Bone marrow (tissue), 2 donors: ENCODE results near the gene GOLGA6L24.
"Not testable (repeated sequence)": the region's sequence is repeated elsewhere in the genome, so short reads cannot be mapped to it uniquely, and the experiment has no call there.

Experiments
- DNase-seq, 2 donors: peaks; one replicate each; lab custom pipeline; 2025; lab: John Stamatoyannopoulos, UW

GOLGA6L24 gene

GRCh38 chr15:28357984-28358383, at the start of gene GOLGA6L24:
Gene GOLGA6L24 (minus strand): TSS chr15:28358084. CDS start chr15:28358023, 61 bp downstream.
- DNase-seq: not testable (repeated sequence)

GRCh38 chr15:28402774-28403435, 45.0 kb upstream of the GOLGA6L24 start:
- not testable (repeated sequence) for DNase-seq

GRCh38 chr15:28396022-28396421, 38.1 kb upstream of the GOLGA6L24 start:
- DNase-seq: not testable (repeated sequence)

GRCh38 chr15:28380053-28380452, 22.2 kb upstream of the GOLGA6L24 start:
- not testable (repeated sequence) for DNase-seq

- DNase-seq: not testable (repeated sequence)
Measured at GRCh38 chr15:28378364-28378763, 20.5 kb upstream of the GOLGA6L24 start, which contains the start of gene GOLGA8F. Gene GOLGA8F (plus strand): TSS chr15:28378664. CDS start chr15:28378762, 98 bp downstream.

GRCh38 chr15:28365502-28365901, 7.6 kb upstream of the GOLGA6L24 start:
- DNase-seq: not testable (repeated sequence)

GRCh38 chr15:28322129-28322588, 35.7 kb downstream of the GOLGA6L24 start, which contains the start of gene HERC2:
Gene HERC2 (minus strand): TSS chr15:28322179. CDS start chr15:28321433, 746 bp downstream.
- DNase-seq: not testable (repeated sequence)

GRCh38 chr15:28321358-28322078, 36.4 kb downstream of the GOLGA6L24 start:
- not testable (repeated sequence) for DNase-seq

GRCh38 chr15:28319725-28320124, 38.2 kb downstream of the GOLGA6L24 start:
- not testable (repeated sequence) for DNase-seq

GRCh38 chr15:28318828-28319227, 39.1 kb downstream of the GOLGA6L24 start:
- not testable (repeated sequence) for DNase-seq

- DNase-seq: not testable (repeated sequence)
Measured at GRCh38 chr15:28318122-28318521, 39.8 kb downstream of the GOLGA6L24 start.

- DNase-seq: not testable (repeated sequence)
Measured at GRCh38 chr15:28316958-28317357, 40.9 kb downstream of the GOLGA6L24 start.

GRCh38 chr15:28310454-28310853, 47.4 kb downstream of the GOLGA6L24 start:
- not testable (repeated sequence) for DNase-seq

- not testable (repeated sequence) for DNase-seq
Measured at GRCh38 chr15:28308718-28309117, 49.2 kb downstream of the GOLGA6L24 start.
